Right lobe of liver (tissue), 4 donors: Measurements from ENCODE around the gene TLE6.

Experiments
- POLR2A ChIP-seq: fragments of 450-650 bp; IDR thresholded peaks from one replicate; pipeline ENCODE4 v1.6.1; 2017; ENCODE audit warnings: antibody characterized with exemption, mild to moderate bottlenecking
- TF ChIP-seq, protein P1 (sequence below), 4 donors: fragments of 200-600 bp in 3 of 4; fragments of 450-650 bp in 1 of 4; IDR thresholded peaks; one replicate each; pipeline versions ENCODE4 v1.5.1 to v1.8.0; 2016 to 2022; ENCODE audit warnings: antibody characterized with exemption in 4 of 4, mild to moderate bottlenecking in 2 of 4
- donor health status: DM: no; HTN: no; CAD: no.
- donor health status: DM: no; HTN: no; CAD: no.
- donor health status: DM: no; HTN: yes; CAD: no.

DNA sequence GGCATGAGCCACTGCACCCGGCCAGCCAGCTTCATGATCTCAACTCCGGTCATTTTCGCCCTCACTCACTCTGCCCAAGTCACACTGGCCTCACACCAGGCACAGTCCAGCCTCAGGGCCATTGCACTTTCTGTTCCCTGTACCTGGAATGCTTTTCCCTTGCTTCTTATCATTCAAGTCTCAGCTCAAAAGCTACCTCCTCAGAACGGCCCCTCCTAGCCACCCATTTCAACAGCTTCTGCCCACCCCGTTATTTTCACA, 54.2 kb downstream of the TLE6 start:
- TF ChIP-seq, protein P1, sequence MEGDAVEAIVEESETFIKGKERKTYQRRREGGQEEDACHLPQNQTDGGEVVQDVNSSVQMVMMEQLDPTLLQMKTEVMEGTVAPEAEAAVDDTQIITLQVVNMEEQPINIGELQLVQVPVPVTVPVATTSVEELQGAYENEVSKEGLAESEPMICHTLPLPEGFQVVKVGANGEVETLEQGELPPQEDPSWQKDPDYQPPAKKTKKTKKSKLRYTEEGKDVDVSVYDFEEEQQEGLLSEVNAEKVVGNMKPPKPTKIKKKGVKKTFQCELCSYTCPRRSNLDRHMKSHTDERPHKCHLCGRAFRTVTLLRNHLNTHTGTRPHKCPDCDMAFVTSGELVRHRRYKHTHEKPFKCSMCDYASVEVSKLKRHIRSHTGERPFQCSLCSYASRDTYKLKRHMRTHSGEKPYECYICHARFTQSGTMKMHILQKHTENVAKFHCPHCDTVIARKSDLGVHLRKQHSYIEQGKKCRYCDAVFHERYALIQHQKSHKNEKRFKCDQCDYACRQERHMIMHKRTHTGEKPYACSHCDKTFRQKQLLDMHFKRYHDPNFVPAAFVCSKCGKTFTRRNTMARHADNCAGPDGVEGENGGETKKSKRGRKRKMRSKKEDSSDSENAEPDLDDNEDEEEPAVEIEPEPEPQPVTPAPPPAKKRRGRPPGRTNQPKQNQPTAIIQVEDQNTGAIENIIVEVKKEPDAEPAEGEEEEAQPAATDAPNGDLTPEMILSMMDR (IDR thresholded peaks at IDR 0.05): no peak
- TF ChIP-seq POLR2A: no peak
